NCI-H446 treated with DMSO at 0.1 percent for 48 hours (cell line): ENCODE data around the gene DLG2.

Source experiments
- DNase-seq: peaks from one replicate; lab custom pipeline; 2025; lab: John Stamatoyannopoulos, UW

Gene DLG2

DNA sequence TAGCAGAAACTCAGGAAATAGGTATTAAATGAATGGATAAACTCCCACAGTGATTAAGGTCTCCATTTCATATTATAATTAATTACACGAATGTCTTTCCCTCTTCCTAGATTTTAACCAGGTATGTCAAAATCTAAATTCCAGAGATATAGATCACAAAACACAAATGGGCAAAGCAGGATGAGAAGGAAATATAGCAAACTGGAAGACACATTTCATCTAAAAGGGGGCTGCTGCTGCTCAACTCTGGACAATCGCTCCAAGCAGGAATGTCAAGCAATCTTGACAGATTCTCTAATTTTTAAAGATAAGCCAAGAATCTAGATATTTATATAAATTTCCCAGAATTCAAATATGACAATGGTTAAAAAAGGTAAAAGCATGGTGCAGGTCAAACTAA, 1786.8 kb downstream of the DLG2 start:
- no peak for DNase-seq

DNA sequence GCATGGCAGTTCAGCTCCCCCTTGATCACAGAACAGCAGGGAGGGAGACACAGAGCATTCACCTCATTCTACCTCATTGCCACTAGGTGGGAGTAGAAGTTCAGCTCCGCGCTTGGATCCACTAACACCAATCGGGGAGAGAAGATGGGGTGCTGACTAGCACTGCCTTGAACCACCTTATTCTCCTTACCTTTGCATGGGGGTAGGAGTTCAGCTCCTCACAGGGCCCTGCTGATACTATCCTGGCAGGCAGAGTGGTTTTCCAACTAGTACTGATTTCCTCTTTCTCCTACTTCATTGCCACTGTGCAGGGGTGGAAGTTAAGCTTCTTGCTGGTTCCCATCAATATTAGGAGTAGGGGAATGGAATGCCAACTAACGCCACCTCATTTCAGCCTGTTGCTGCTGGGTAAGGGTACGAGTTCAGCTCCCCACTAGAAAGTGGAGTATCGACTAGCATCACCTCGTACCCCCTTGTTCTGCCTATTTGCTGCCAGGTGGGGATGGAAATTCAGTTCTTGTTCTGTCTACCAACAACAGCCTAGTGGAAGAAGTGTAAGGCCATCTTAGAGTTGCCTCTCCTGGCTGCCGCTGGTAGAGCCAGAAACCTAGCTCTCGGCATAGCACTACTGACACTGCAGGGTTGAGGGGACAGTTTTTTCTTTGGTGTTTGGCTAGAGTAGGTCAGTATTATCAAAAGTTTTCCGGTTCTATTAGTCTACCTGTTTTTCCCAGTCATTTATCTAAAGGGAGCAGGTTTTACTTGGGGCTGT, 1790.1 kb downstream of the DLG2 start:
- DNase-seq, result peak; percentile 26

- DNase-seq, result no peak
Measured at GRCh38 chr11:83836065-83836464, 1791.1 kb downstream of the DLG2 start.

DNA sequence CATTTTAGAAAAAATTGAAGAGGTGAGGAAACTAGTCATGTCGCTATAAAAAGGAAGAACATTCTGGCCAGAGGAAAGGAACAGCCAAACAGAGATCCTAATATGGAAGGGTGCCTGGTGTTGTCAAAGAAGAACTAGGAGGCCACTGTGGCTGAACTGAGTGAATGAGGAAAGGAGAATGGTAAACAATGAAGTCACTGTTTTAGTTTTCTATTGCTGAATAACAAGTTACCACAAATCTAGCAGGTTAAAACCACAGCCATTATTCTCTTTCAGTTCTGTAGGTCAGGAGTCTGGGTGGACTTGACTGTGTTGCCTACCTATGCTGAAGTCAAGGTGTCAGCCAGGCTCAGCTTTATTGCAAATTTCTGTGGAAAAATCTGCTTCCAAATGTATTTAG, 1791.7 kb downstream of the DLG2 start:
- DNase-seq, result no peak

GRCh38 chr11:83831929-83832328, 1795.2 kb downstream of the DLG2 start:
- no peak for DNase-seq

DNA sequence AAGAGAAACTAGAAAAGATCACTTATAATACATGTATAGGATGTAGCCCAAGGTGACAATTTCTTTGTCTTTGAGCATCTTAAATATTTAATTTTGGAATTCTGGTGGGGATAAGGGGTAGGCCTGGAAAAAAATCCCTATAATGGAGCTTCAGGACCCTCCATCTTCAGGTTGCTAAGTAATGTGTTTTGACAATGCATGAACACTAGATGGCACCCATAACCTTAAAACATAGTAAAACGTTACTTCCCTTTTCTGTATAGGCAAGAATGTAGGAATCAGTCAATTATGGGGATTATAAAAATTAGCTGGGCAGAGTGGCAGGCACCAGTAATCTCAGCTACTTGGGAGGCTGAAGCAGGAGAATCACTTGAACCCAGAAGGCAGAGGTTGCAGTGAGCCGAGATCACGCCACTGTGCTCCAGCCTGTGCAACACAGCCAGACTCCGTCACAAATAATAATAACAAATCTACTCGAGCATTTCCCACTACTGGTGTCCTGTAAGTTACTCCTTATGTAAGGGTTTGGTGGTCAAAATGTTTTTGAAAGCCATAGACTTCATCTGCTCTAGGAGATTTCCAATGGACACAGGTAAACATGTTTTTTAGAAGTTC, 1799.1 kb downstream of the DLG2 start:
- peak; percentile 55 for DNase-seq

DNA sequence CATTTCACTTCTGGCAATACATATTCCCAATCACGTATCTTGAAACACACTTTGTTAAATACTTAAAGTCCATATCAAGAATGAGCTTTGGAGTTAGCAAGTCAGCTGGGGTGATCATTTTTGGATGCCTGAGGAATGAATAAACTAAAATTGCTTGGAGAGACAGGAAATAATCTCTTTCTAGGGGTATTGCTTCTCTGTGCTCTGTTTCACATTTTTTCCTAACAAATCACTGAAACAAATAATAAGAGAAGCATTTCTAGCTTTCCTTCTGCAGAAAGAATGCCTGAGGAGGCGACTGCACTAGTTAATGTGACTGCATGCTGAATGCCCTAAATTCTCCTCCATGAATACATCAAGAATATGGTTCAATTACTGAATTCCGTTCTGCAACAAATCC, 1799.6 kb downstream of the DLG2 start:
- no peak for DNase-seq

DNA sequence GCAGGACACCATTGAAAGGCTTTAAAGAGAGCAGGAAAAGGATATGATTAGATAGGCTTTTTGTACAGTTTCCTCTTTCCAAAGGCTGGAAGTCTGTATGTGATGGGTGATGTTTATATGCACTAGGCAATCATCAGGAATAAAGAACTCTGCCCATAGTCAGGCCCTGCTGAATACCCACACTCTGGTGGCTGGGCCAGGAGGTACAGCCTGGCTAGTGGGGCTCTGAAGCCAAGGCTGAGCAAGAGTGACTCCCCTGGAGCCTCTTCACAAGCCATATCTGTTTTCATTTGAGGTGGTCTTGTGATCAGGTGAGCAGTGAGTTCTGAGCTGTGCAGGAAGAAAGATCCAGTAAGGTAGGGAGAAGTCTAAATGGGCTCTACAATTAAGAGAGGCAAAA, 1801.1 kb downstream of the DLG2 start:
- no peak for DNase-seq

DNA sequence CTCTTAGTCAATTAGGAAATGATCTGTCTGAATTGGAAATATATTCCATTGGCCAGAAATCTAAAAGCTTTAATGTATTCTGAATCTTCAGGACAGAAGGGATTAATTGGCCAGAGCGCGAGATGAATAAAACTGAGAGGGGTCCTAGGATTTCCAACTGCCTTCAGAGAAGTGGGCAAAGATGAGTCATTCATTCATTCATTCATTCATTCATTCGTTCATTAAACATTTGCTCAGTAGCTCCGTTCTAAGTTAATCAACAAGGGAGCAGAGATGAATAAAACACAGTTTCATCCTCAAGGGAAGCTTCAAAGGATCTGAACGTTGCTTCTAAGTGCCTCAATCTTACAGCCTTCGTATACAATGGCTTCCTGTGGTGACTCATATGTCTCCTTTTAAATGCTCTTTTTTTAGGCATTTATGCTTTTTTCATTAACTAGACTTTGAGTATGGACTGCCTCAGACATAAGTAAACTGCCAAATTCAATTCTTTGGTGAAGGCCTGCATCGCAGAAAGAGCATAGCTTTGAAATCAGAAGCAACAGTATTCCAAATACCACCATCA, 1803.6 kb downstream of the DLG2 start:
- DNase-seq, result no peak

DNA sequence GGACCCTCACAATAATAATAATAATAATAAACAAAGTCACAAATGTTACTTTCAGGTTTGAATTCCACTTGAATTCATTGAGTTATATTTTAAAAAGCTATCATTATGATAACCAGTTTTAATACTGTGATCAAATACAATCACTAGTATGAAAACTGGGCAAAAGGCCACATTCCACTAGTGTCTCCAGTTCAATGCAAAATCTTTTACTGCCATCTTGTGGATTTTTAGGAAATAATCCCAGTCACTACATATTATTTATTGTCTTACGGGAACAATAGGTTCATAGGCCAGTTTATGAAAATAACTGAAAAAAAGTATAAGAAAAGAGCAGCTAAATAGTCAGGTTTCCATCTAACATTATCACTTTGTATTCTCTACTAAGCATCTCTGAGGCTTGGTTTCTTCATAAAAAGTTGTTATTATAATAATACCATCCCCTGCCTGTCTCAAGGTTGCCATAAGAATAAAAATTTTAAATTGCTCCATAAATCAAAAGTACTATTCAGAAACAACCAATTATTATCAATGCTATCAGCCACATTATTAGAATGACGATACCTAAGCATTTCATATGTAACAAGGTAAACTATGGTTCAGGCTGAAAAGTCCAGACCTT, 1807.1 kb downstream of the DLG2 start:
- peak; percentile 48 for DNase-seq

- no peak for DNase-seq
Measured at GRCh38 chr11:83818349-83818748, 1808.8 kb downstream of the DLG2 start.

DNA sequence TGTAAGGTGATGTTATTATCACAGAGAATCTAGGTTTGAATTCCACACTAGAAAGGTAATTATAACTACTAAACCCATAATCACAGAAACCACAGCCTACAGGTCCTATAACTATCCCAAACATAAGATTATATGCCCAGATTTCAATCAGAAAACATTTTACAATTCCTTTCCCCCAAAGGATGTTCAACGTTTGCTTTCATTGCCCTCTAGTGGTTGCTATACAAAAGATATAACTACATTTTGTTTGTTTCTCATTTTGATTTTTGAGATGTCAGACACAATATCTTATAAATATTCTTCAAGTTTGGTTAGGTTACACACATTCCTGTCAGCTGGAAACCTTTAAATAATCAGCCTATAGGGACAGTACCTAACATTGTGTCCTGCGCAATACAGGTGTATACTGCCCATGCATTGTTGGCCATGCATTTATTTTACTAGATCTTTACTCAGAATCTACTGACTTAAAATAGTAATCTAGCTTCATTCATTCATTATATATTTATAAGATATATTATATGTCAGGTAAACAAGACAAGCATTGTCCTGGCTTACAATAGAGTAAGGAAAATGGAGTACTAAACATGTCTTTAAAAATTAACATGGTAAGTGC, 1810.5 kb downstream of the DLG2 start:
- peak; percentile 20 for DNase-seq

DNA sequence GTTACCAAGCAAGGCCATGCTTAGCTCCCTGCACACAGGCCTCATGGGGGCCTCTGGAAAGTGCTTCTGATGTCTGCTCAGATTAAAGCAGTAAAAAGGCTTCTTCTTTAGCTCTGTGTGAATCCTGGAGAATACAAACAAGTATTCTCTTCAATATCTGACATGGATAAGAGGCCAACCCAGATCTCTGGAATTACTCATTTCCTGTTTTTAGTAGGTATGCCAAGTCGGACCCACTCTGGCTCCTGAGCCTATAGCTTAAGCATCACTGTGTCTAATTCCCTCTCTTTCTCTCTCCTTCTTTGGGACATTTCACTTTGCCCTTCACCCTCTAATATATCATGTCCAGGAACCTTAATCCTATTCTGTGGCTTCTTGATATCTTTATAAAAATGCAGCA, 1811.4 kb downstream of the DLG2 start:
- no peak for DNase-seq

- DNase-seq, result no peak
Measured at GRCh38 chr11:83813296-83813695, 1813.8 kb downstream of the DLG2 start.

GRCh38 chr11:83809274-83809673, 1817.9 kb downstream of the DLG2 start:
- DNase-seq, result no peak

GRCh38 chr11:83801799-83802198, 1825.3 kb downstream of the DLG2 start:
- no peak for DNase-seq

- DNase-seq, result no peak
Measured at GRCh38 chr11:83793310-83793709, 1833.8 kb downstream of the DLG2 start.

DNA sequence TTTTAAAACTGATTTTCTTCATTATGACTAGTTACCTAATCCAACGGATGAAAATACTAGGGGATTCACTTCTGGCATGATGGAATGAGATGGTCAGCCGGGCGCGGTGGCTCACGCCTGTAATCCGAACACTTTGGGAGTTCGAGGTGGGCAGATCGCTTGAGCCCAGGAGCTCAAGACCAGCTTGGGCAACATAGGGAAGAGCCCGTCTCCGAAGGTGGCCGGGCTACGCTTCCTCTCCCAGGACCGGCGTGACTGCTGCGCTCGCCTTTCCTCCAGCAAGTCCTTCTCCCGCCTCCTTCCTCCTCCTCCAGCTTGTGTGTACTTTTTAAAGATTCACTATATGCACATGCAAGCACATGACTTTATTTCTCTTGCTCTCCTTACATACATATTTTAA, 1835.6 kb downstream of the DLG2 start:
- DNase-seq, result no peak

DNA sequence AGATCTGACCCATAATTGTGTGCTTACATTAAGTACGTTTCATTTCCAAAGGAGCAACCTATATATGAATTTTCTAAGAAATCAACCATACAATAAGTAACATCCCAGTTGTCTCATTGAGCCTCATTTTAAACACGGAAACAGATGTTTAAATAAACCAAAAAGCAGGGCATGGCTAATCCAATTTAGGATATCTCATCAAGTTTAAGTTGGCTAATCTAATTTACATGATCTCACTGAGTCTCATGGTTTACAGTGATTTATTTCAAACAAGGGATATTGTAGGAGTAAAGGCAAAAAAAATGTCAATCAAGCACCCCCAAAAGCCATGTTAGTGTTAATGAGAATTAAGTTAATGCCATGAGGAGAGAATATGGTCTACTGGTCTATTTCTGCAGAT, 1841.2 kb downstream of the DLG2 start:
- DNase-seq, result no peak

- no peak for DNase-seq
Measured at GRCh38 chr11:83784419-83784818, 1842.7 kb downstream of the DLG2 start.

DNA sequence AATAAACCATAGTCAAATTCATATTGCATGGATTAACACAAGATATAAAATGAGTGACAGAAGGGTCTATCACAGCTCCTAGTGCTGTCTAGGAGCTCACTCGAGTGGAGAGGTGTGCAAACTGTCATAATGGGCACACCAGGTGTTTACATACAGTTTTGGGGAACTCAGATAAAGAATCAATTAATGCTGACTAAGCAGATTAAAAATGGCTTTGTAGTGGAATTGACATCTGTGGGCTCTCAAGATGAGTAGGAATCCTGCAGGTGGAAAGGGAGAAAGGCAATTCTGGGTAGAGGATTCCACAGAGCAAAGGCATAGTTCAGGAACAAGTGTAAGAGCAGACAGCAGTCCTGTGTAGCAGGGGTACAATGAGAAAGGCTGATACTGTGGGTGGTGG, 1844.8 kb downstream of the DLG2 start:
- DNase-seq, result no peak

DNA sequence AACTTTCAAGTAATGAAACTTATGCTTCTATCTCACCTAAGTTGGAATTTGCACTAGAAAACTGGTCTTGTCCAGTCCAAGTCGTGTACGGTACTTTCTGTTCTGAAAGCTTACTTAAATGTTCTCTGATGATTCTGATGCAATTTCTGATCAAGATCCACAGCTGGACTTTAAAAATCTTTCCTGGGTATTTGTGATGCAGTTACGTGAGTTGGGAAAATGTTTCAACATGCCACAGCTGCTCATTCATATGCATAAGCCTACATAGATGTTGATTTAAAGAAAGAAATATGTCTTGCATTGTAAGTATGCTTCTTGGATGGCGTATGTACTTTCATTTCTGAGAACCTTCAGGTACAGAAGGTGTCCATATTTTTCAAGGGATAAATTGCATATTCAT, 1847.3 kb downstream of the DLG2 start:
- no peak for DNase-seq

- no peak for DNase-seq
Measured at GRCh38 chr11:83778596-83778995, 1848.5 kb downstream of the DLG2 start.
